ENCODE measurements around the gene APOB. TPM values are rescaled to one million over a fixed set of nuclear protein-coding genes. Genes with fewer than 3 reads are reported as not detected.

APOB gene
- total and polyA plus RNA-seq, 2 of the 8 experiments (the other 6 are each of a cell fraction or from before 2014, with no cell fraction given) = 0.15 to 0.61 TPM

- TF ChIP-seq CEBPB (IDR thresholded peaks at IDR 0.05; ENCODE audit: low read depth, low read length) (no peak), RNF2 (IDR thresholded peaks at IDR 0.05; ENCODE audit: borderline replicate concordance, low read depth, low read length, missing control alignments, poor library complexity, severe bottlenecking) (no peak), ZNF274 (IDR thresholded peaks at IDR 0.05; ENCODE audit: borderline replicate concordance, extremely low read depth, low read length) (no peak), TEAD4 (IDR thresholded peaks at IDR 0.05; ENCODE audit: low read depth, low read length) (no peak), EZH2 (IDR thresholded peaks at IDR 0.05; ENCODE audit: low read depth, low read length, severe bottlenecking) (no peak), USF2 (IDR thresholded peaks at IDR 0.05; ENCODE audit: low read length) (no peak), KDM4A (IDR thresholded peaks at IDR 0.05; ENCODE audit: low read depth, low read length, severe bottlenecking) (no peak)
Observed at GRCh38 chr2:21012557-21012937, 31.3 kb downstream of the APOB start (continued).

All from H1 (cell line).